IMR-90 (cell line): ENCODE data around the gene ST3GAL5.

Experiments
- BHLHE40 ChIP-seq: fragments of 150-350 bp; IDR thresholded peaks from 2 replicates; pipeline ENCODE4 v1.6.1; 2016; ENCODE audit warnings: mild to moderate bottlenecking, low read depth, low read length
- CEBPB ChIP-seq: IDR thresholded peaks from 2 replicates; pipeline ENCODE4 v1.6.1; 2012; ENCODE audit warnings: low read depth, low read length, improper control_type of control experiment
- CTCF ChIP-seq: conservative IDR thresholded peaks from 2 replicates; pipeline ENCODE4 v1.5.1; 2012; ENCODE audit warnings: mild to moderate bottlenecking, low read depth, low read length, improper control_type of control experiment
- FOS ChIP-seq: fragments of 150-350 bp; IDR thresholded peaks from 2 replicates; pipeline ENCODE4 v1.6.1; 2016; ENCODE audit warnings: low read depth, low read length
- MAFK ChIP-seq: IDR thresholded peaks from 2 replicates; pipeline ENCODE4 v1.6.1; 2012; ENCODE audit warnings: low read depth, low read length, improper control_type of control experiment
- MAZ ChIP-seq: IDR thresholded peaks from 2 replicates; pipeline ENCODE4 v1.6.1; 2012; ENCODE audit warnings: low read depth, mild to moderate bottlenecking, low read length, improper control_type of control experiment, moderate library complexity, borderline replicate concordance
- MXI1 ChIP-seq: IDR thresholded peaks from 2 replicates; pipeline ENCODE4 v1.6.1; 2012; ENCODE audit warnings: low read depth, mild to moderate bottlenecking, low read length, moderate library complexity, borderline replicate concordance
- POLR2A ChIP-seq: IDR thresholded peaks from 2 replicates; pipeline ENCODE4 v1.6.1; 2012; ENCODE audit warnings: mild to moderate bottlenecking, low read depth, low read length
- RCOR1 ChIP-seq: IDR thresholded peaks from 2 replicates; pipeline ENCODE4 v1.6.1; 2012; ENCODE audit warnings: mild to moderate bottlenecking, low read length, improper control_type of control experiment; ENCODE audit not compliant: insufficient replicate concordance
- RFX5 ChIP-seq: IDR thresholded peaks from 2 replicates; pipeline ENCODE4 v1.8.0; 2012; ENCODE audit warnings: low read depth, mild to moderate bottlenecking, low read length, moderate library complexity
- SMC3 ChIP-seq: fragments of 150-350 bp; IDR thresholded peaks from 2 replicates; pipeline ENCODE4 v1.6.1; 2016; ENCODE audit warnings: low read depth, mild to moderate bottlenecking, antibody characterized with exemption, low read length, moderate library complexity
- USF2 ChIP-seq: fragments of 150-350 bp; IDR thresholded peaks from 2 replicates; pipeline ENCODE4 v1.6.1; 2017; ENCODE audit warnings: mild to moderate bottlenecking, antibody characterized with exemption, low read length, low read depth

- TF ChIP-seq CTCF, result no peak
- no peak for TF ChIP-seq BHLHE40
- TF ChIP-seq MXI1, result no peak
- TF ChIP-seq POLR2A, result no peak
- no peak for TF ChIP-seq FOS
- no peak for TF ChIP-seq MAFK
- no peak for TF ChIP-seq USF2
- no peak for TF ChIP-seq RFX5
- no peak for TF ChIP-seq MAZ
- no peak for TF ChIP-seq RCOR1
- TF ChIP-seq CEBPB, result no peak
- TF ChIP-seq SMC3, result no peak
These were observed 16.1 kb downstream of the ST3GAL5 start for GRCh38 chr2:85872536-85873161.
